Esophagus muscularis mucosa (tissue), 4 donors: ENCODE data around the gene TMEM45A. TPM values are rescaled to one million over a fixed set of nuclear protein-coding genes. Genes with fewer than 3 reads are reported as not detected.
"Not testable (repeated sequence)": the region's sequence is repeated elsewhere in the genome, so short reads cannot be mapped to it uniquely, and the experiment has no call there.

Experiments
- DNase-seq: peaks from one replicate; pipeline ENCODE4 v3.0.0-alpha.2; 2017; ENCODE audit errors: extremely low spot score
- H3K27ac ChIP-seq, 4 donors: fragments of 200-600 bp; sonication (generic); replicated peaks in 1 of 4; 1 replicate in 3 of 4; 2 replicates in 1 of 4; pipeline ENCODE4 v1.5.1; 2016 to 2019; ENCODE audit warnings: mild to moderate bottlenecking in 1 of 4
- H3K27me3 ChIP-seq, 4 donors: fragments of 200-600 bp; sonication (generic); one replicate each; pipeline versions ENCODE4 v1.5.1 to v1.6.0; 2016 to 2019
- H3K36me3 ChIP-seq, 4 donors: fragments of 200-600 bp; sonication (generic); one replicate each; pipeline ENCODE4 v1.5.1; 2016 to 2019
- H3K4me1 ChIP-seq, 4 donors: fragments of 200-600 bp; sonication (generic); one replicate each; pipeline ENCODE4 v1.5.1; 2016 to 2019
- H3K4me3 ChIP-seq, 4 donors: fragments of 200-600 bp; sonication (generic); 1 replicate in 2 of 4; 2 replicates in 2 of 4; pipeline ENCODE4 v1.5.1; 2016 to 2019; ENCODE audit warnings: mild to moderate bottlenecking in 4 of 4, moderate library complexity in 1 of 4
- H3K9me3 ChIP-seq, 4 donors: fragments of 200-600 bp; sonication (generic); 1 replicate in 3 of 4; 2 replicates in 1 of 4; pipeline ENCODE4 v1.5.1; 2016 to 2019
- EP300 ChIP-seq: sonication (generic); formaldehyde crosslinking; IDR thresholded peaks from one replicate; pipeline ENCODE4 v1.6.1; 2017; ENCODE audit warnings: antibody characterized with exemption
- POLR2A ChIP-seq: fragments of 450-650 bp; IDR thresholded peaks from one replicate; pipeline ENCODE4 v1.6.1; 2017; ENCODE audit warnings: antibody characterized with exemption, moderate library complexity, mild to moderate bottlenecking, low read depth
- POLR2AphosphoS5 ChIP-seq, 2 donors: sonication (generic); formaldehyde crosslinking; IDR thresholded peaks; one replicate each; pipeline ENCODE4 v1.6.1; 2017; ENCODE audit warnings: antibody characterized with exemption in 2 of 2
- WGBS: methylation state at CpG from one replicate; pipeline ENCODE4 v1.1.5; 2018; 5-methylcytosine and 5-hydroxymethylcytosine counted together
- intact Hi-C: fragments of 100-400 bp; cut with DNase I; formaldehyde crosslinking; loops from one replicate; pipeline ENCODE4 v1.15.1; 2023
- total RNA-seq, 4 donors: library from RNA; depleted of rRNA; stranded (reverse); fragments of >200 nt; gene quantifications; one replicate each; pipeline versions ENCODE4 v1.1.0 to v1.2.1, GENCODE V29; 2016
- TF ChIP-seq, protein P1 (sequence below), 3 experiments: fragments of 200-600 bp in 2 of 3; fragments of 450-650 bp in 1 of 3; sonication (generic) in 2 of 3; IDR thresholded peaks; one replicate each; pipeline ENCODE4 v1.5.1; 2017 to 2019; ENCODE audit warnings: antibody characterized with exemption in 3 of 3, mild to moderate bottlenecking in 2 of 3, moderate library complexity in 1 of 3

Gene TMEM45A
- total RNA-seq, 4 donors from 2014 or later = 8.7 to 17.2 (median 9.6) TPM

DNA sequence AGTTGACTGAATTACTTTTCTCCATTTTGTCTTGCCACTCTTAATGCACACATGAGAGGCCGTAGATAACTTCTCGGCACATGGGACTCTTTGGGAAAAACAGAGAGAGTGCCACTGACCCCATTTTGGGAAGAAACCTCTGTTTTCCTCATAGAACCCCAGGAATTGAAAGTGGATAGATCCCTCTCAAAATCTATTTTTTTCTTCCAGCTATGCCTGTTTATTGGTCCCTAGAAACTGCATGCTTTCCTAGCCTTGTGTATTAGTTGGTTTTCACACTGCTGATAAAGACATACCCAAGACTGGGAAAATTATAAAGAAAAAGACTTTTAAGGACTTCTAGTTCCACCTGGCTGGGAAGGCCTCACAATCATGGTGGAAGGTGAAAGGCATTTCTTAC, 23.7 kb upstream of the TMEM45A start:
- no peak overlapping the region for H3K27ac ChIP-seq
- H3K9me3 ChIP-seq = no peaks in the 10 kb centered on the region
- no peaks in the 10 kb centered on the region for H3K27me3 ChIP-seq
- no peaks in the 10 kb centered on the region for H3K36me3 ChIP-seq
- intact Hi-C loops = no loop called here
- TF ChIP-seq EP300 = no peak
- TF ChIP-seq, protein P1, sequence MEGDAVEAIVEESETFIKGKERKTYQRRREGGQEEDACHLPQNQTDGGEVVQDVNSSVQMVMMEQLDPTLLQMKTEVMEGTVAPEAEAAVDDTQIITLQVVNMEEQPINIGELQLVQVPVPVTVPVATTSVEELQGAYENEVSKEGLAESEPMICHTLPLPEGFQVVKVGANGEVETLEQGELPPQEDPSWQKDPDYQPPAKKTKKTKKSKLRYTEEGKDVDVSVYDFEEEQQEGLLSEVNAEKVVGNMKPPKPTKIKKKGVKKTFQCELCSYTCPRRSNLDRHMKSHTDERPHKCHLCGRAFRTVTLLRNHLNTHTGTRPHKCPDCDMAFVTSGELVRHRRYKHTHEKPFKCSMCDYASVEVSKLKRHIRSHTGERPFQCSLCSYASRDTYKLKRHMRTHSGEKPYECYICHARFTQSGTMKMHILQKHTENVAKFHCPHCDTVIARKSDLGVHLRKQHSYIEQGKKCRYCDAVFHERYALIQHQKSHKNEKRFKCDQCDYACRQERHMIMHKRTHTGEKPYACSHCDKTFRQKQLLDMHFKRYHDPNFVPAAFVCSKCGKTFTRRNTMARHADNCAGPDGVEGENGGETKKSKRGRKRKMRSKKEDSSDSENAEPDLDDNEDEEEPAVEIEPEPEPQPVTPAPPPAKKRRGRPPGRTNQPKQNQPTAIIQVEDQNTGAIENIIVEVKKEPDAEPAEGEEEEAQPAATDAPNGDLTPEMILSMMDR (IDR thresholded peaks at IDR 0.05) = no peak
- TF ChIP-seq POLR2A = no peak
- TF ChIP-seq POLR2AphosphoS5 (IDR thresholded peaks at IDR 0.05) = no peak
- no peak for DNase-seq
- H3K4me1 ChIP-seq = no peaks in the 10 kb centered on the region
- no peak overlapping the region for H3K4me3 ChIP-seq
- WGBS = 98% methylated on average over 2 of the region's 2 CpGs

DNA sequence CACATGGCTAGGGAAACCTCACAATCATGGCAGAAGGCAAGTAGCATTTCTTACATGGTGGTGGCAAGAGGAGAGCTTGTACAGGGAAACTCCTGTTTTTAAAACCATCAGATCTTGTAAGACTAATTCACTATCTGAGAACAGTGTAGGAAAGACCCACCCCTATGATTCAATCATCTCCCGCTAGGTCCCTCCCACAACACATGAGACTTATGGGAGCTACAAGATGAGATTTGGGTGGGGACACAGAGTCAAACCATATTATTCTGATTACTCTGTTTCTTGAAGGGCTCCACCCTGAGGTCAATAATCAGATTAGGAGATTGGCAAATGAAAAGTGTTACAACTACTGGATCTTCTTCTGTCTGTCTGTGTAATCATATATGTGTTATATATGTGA, 21.5 kb upstream of the TMEM45A start:
- Histone ChIP-seq H3K36me3 (no peaks in the 10 kb centered on the region), H3K4me1 (no peaks in the 10 kb centered on the region), H3K4me3 (no peak overlapping the region), H3K9me3 (no peaks in the 10 kb centered on the region), H3K27me3 (no peaks in the 10 kb centered on the region), H3K27ac (no peak overlapping the region)
- intact Hi-C loops = no loop called here
- 92% methylated on average over 1 of the region's 1 CpG for WGBS
- DNase-seq = peak; percentile 17
- TF ChIP-seq, protein P1 (IDR thresholded peaks at IDR 0.05) = no peak
- TF ChIP-seq POLR2AphosphoS5 (IDR thresholded peaks at IDR 0.05) (no peak), EP300 (no peak), POLR2A (no peak)

- Histone ChIP-seq H3K27ac (no peak overlapping the region), H3K9me3 (no peaks in the 10 kb centered on the region), H3K36me3 (no peaks in the 10 kb centered on the region), H3K4me3 (no peak overlapping the region), H3K27me3 (no peaks in the 10 kb centered on the region), H3K4me1 (no peaks in the 10 kb centered on the region)
- DNase-seq = no peak
- intact Hi-C loops = no loop called here
- 92% methylated on average over 2 of the region's 2 CpGs for WGBS
- TF ChIP-seq EP300 (no peak), POLR2A (no peak), POLR2AphosphoS5 (IDR thresholded peaks at IDR 0.05) (no peak)
- TF ChIP-seq, protein P1 (IDR thresholded peaks at IDR 0.05) = no peak
Observed at GRCh38 chr3:100471444-100471843, 21.0 kb upstream of the TMEM45A start.

DNA sequence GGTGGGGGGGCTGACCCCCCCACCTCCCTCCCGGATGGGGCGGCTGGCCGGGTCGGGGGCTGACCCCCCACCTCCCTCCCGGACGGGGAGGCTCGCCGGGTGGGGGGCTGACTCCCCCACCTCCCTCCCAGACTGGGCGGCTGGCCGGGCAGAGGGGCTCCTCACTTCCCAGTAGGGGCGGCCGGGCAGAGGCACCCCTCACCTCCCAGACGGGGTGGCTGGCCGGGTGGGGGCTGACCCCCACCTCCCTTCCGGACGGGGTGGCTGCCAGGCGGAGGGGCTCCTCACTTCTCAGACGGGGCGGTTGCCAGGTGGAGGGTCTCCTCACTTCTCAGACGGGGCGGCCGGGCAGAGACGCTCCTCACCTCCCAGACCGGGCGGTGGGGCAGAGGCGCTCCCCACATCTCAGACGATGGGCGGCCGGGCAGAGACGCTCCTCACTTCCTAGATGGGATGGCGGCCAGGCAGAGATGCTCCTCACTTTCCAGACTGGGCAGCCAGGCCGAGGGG, 14.5 kb upstream of the TMEM45A start:
- not testable (repeated sequence) for DNase-seq

GRCh38 chr3:100478521-100478920, 13.9 kb upstream of the TMEM45A start:
- DNase-seq, H3K4me1 ChIP-seq, intact Hi-C loops, H3K9me3 ChIP-seq, H3K27ac ChIP-seq, H3K4me3 ChIP-seq, H3K27me3 ChIP-seq, H3K36me3 ChIP-seq: not testable (repeated sequence)
- WGBS = 91% methylated on average over 17 of the region's 25 CpGs

More for the DNA sequence above, 14.5 kb upstream of the TMEM45A start:
- 92% methylated on average over 22 of the region's 32 CpGs for WGBS
- H3K4me3 ChIP-seq, intact Hi-C loops, H3K27ac ChIP-seq, H3K27me3 ChIP-seq, H3K4me1 ChIP-seq, H3K36me3 ChIP-seq, H3K9me3 ChIP-seq: not testable (repeated sequence)

DNA sequence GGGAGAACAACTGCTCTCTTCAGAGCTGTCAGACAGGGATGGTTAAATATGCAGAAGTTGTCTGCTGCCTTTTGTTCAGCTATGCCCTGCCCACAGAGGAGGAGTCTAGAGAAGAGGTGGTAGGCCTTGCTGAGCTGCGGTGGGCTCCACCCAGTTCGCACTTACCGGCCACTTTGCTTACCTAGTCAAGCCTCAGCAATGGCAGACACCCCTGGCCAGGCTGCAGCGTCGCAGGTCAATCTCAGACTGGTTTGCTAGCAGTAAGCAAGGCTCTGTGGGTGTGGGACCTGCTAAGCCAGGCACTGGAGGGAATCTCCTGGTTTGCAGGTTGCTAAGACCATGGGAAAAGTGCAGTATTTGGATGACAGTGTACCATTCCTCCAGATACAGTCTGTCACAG, 12.3 kb upstream of the TMEM45A start:
- Histone ChIP-seq H3K36me3 (no peaks in the 10 kb centered on the region), H3K27me3 (no peaks in the 10 kb centered on the region), H3K27ac (no peak overlapping the region), H3K9me3 (no peaks in the 10 kb centered on the region), H3K4me3 (no peak overlapping the region), H3K4me1 (no peaks in the 10 kb centered on the region)
- WGBS = 82% methylated on average over 4 of the region's 5 CpGs
- TF ChIP-seq, protein P1 (IDR thresholded peaks at IDR 0.05) = no peak
- TF ChIP-seq POLR2A = no peak
- no peak for TF ChIP-seq EP300
- no peak for TF ChIP-seq POLR2AphosphoS5 (IDR thresholded peaks at IDR 0.05)
- DNase-seq = peak; percentile 26
- intact Hi-C loops = no loop called here
